GM23338 (cell line): ENCODE measurements around the gene S100A7A. TPM values are rescaled to one million over a fixed set of nuclear protein-coding genes. Genes with fewer than 3 reads are reported as not detected.

Experiments used
- ATAC-seq: fragments of 200-7000 bp; cut with Tn5 transposase; 3 replicates; pipeline ENCODE4 v1.9.1; 2020
- DNase-seq: peaks from one replicate; pipeline ENCODE4 v3.0.0-alpha.2; 2015; ENCODE audit warnings: low spot score
- H2AFZ ChIP-seq: fragments of 200-600 bp; sonication (generic); 2 replicates; pipeline ENCODE4 v1.8.0; 2016; ENCODE audit warnings: antibody characterized with exemption, mild to moderate bottlenecking, moderate library complexity
- H3F3A ChIP-seq: fragments of 200-600 bp; sonication (generic); replicated peaks from 2 replicates; pipeline ENCODE4 v1.8.0; 2017; ENCODE audit warnings: antibody characterized with exemption, mixed run types, low read depth
- H3K27ac ChIP-seq: fragments of 200-600 bp; sonication (generic); 2 replicates; pipeline ENCODE4 v1.6.1; 2016; ENCODE audit warnings: low read depth
- H3K27me3 ChIP-seq: fragments of 200-600 bp; sonication (generic); 2 replicates; pipeline ENCODE4 v1.8.0; 2016; ENCODE audit warnings: mild to moderate bottlenecking, mixed run types, moderate library complexity; ENCODE audit not compliant: insufficient read depth
- H3K36me3 ChIP-seq: fragments of 200-600 bp; sonication (generic); 2 replicates; pipeline ENCODE4 v1.8.0; 2016; ENCODE audit warnings: mild to moderate bottlenecking; ENCODE audit not compliant: insufficient read depth
- H3K4me1 ChIP-seq: fragments of 200-600 bp; sonication (generic); 2 replicates; pipeline ENCODE4 v1.8.0; 2016; ENCODE audit warnings: mild to moderate bottlenecking, moderate library complexity; ENCODE audit not compliant: insufficient read depth
- H3K4me2 ChIP-seq: fragments of 200-600 bp; sonication (generic); 2 replicates; pipeline ENCODE4 v1.7.1; 2017; ENCODE audit warnings: mixed run types
- H3K4me3 ChIP-seq: fragments of 200-600 bp; sonication (generic); 2 replicates; pipeline ENCODE4 v1.6.1; 2016; ENCODE audit warnings: mixed run types
- H3K79me2 ChIP-seq: fragments of 200-600 bp; sonication (generic); replicated peaks from 2 replicates; pipeline ENCODE4 v1.8.0; 2017; ENCODE audit warnings: mild to moderate bottlenecking; ENCODE audit not compliant: insufficient read depth
- H3K9me2 ChIP-seq: fragments of 200-600 bp; sonication (generic); 2 replicates; pipeline ENCODE4 v1.8.0; 2017; ENCODE audit not compliant: insufficient read depth
- H4K20me1 ChIP-seq: fragments of 200-600 bp; sonication (generic); replicated peaks from 2 replicates; pipeline ENCODE4 v1.8.0; 2017; ENCODE audit warnings: mild to moderate bottlenecking; ENCODE audit not compliant: insufficient read depth
- H3K27ac Mint-ChIP-seq: 2 replicates; pipeline ENCODE4 v1.8.0; 2020; ENCODE audit warnings: inconsistent platforms, mild to moderate bottlenecking, moderate library complexity, mixed read lengths
- H3K27me3 Mint-ChIP-seq: 3 replicates; pipeline ENCODE4 v1.8.0; 2022; ENCODE audit warnings: low read depth, mild to moderate bottlenecking, moderate library complexity, mixed read lengths, inconsistent platforms; ENCODE audit not compliant: insufficient read depth, poor library complexity
- H3K36me3 Mint-ChIP-seq: 3 replicates; pipeline ENCODE4 v1.8.0; 2021; ENCODE audit warnings: low read depth, mild to moderate bottlenecking, inconsistent platforms, moderate library complexity, mixed read lengths
- H3K4me1 Mint-ChIP-seq: 3 replicates; pipeline ENCODE4 v1.8.0; 2020; ENCODE audit warnings: mild to moderate bottlenecking, inconsistent platforms, mixed read lengths
- H3K4me3 Mint-ChIP-seq: 3 replicates; pipeline ENCODE4 v1.8.0; 2021; ENCODE audit warnings: moderate library complexity, mild to moderate bottlenecking, inconsistent platforms, mixed read lengths
- H3K9me3 Mint-ChIP-seq: 3 replicates; pipeline ENCODE4 v1.8.0; 2020; ENCODE audit warnings: moderate library complexity, mild to moderate bottlenecking, inconsistent platforms, mixed read lengths
- CREB1 ChIP-seq: fragments of 250-450 bp; sonication (Bioruptor Pico); IDR thresholded peaks from 2 replicates; pipeline ENCODE4 v1.5.0; 2020; ENCODE audit warnings: low read depth, mild to moderate bottlenecking, moderate library complexity
- ETS1 ChIP-seq: IDR thresholded peaks from 2 replicates; pipeline ENCODE4 v1.6.1; 2016; ENCODE audit warnings: antibody characterized with exemption
- EZH2 ChIP-seq: fragments of 200-600 bp; sonication (generic); IDR thresholded peaks from one replicate; pipeline ENCODE4 v1.8.0; 2017; ENCODE audit warnings: antibody characterized with exemption, mild to moderate bottlenecking, low read depth; ENCODE audit not compliant: unreplicated experiment
- JUNB ChIP-seq: IDR thresholded peaks from one replicate; pipeline ENCODE4 v1.6.1; 2016; ENCODE audit warnings: antibody characterized with exemption; ENCODE audit not compliant: unreplicated experiment
- NANOG ChIP-seq: IDR thresholded peaks from 2 replicates; pipeline ENCODE4 v1.6.1; 2016; ENCODE audit warnings: antibody characterized with exemption, borderline replicate concordance
- POLR2AphosphoS5 ChIP-seq: IDR thresholded peaks from 2 replicates; pipeline ENCODE4 v1.6.1; 2016; ENCODE audit warnings: antibody characterized with exemption, low read depth
- REST ChIP-seq: IDR thresholded peaks from one replicate; pipeline ENCODE4 v1.6.1; 2018; ENCODE audit warnings: antibody characterized with exemption; ENCODE audit not compliant: unreplicated experiment
- STAT1 ChIP-seq: IDR thresholded peaks from one replicate; pipeline ENCODE4 v1.6.1; 2016; ENCODE audit warnings: antibody characterized with exemption; ENCODE audit not compliant: unreplicated experiment
- ZNF114 ChIP-seq: fragments of 250-450 bp; sonication (Bioruptor Pico); IDR thresholded peaks from 2 replicates; pipeline ENCODE4 v1.5.0; 2020; ENCODE audit warnings: mild to moderate bottlenecking, moderate library complexity
- ZNF331 ChIP-seq: fragments of 250-450 bp; sonication (Bioruptor Pico); IDR thresholded peaks from 2 replicates; pipeline ENCODE4 v1.5.0; 2020; ENCODE audit warnings: low read depth, mild to moderate bottlenecking, moderate library complexity
- ZNF462 ChIP-seq: fragments of 250-450 bp; sonication (Bioruptor Pico); IDR thresholded peaks from 2 replicates; pipeline ENCODE4 v1.5.0; 2020; ENCODE audit warnings: mild to moderate bottlenecking, moderate library complexity
- polyA plus RNA-seq: library from polyadenylated mRNA; unstranded; fragments of >200 nt; fragmentation: Nextera tagmentation; extraction: Ambion mirVana; gene quantifications from 2 replicates; pipeline ENCODE4 v1.2.1, GENCODE V29; 2016
- total RNA-seq: library from RNA; depleted of rRNA; stranded (reverse); fragments of >200 nt; shearing (Covaris generic); gene quantifications from 2 replicates; pipeline ENCODE4 v1.2.3, GENCODE V29; 2014

S100A7A gene
- total and polyA plus RNA-seq, 2 experiments from 2014 or later, result not detected

GRCh38 chr1:153390938-153391710 is 25.2 kb upstream of the S100A7A start, which contains the start of gene S100A8:
TSS of gene S100A8 (minus strand) at chr1:153391073. CDS start at chr1:153390535, 538 bp downstream.
- Histone ChIP-seq H3F3A (no peaks in the 10 kb centered on the region), H3K27ac (no peak within 1 kb of the TSS), H2AFZ (no peak within 1 kb of the TSS), H3K27me3 (no peaks in the 10 kb centered on the region), H3K36me3 (no peaks in the 10 kb centered on the region), H3K79me2 (no peaks in the 10 kb centered on the region), H4K20me1 (no peaks in the 10 kb centered on the region), H3K4me1 (no peaks in the 10 kb centered on the region), H3K9me2 (0 out of 2 replicates have a peak, but pooled peaks cover 3% of the 10 kb centered on the region), H3K4me3 (no peak within 1 kb of the TSS), H3K4me2 (no peak within 1 kb of the TSS)
- no peaks in the 10 kb centered on the region for H3K36me3 Mint-ChIP-seq
- no peak for TF ChIP-seq STAT1
- TF ChIP-seq ZNF331, result no peak
- no peak for TF ChIP-seq ZNF114 (CRISPR knock-in tag)
- no peak for TF ChIP-seq ETS1
- TF ChIP-seq EZH2, result no peak
- no peak for TF ChIP-seq JUNB
- no peak for DNase-seq
- ATAC-seq, result no peak
- no peak within 1 kb of the TSS for H3K4me3 Mint-ChIP-seq
- peaks cover 2% of the 10 kb centered on the region; the same call in 1 of the 3 replicates for H3K4me1 Mint-ChIP-seq
- H3K9me3 Mint-ChIP-seq, result no peaks in the 10 kb centered on the region
- peaks cover 2% of the 10 kb centered on the region for H3K27me3 Mint-ChIP-seq
- no peak within 1 kb of the TSS for H3K27ac Mint-ChIP-seq

- H3K9me3 Mint-ChIP-seq, result no peaks in the 10 kb centered on the region
- TF ChIP-seq CREB1 (no peak), NANOG (no peak), ZNF462 (CRISPR knock-in tag) (no peak), STAT1 (no peak), POLR2AphosphoS5 (no peak), EZH2 (no peak), REST (no peak)
These were observed 24.1 kb upstream of the S100A7A start for GRCh38 chr1:153392258-153392657.

More at GRCh38 chr1:153392258-153392657, 24.1 kb upstream of the S100A7A start:
- H3K36me3 ChIP-seq, result no peaks in the 10 kb centered on the region
- no peak overlapping the region for H3K4me2 ChIP-seq
- H3K4me3 Mint-ChIP-seq, result no peak overlapping the region
- no peaks in the 10 kb centered on the region for H4K20me1 ChIP-seq
- H3K4me3 ChIP-seq, result no peak overlapping the region
- no peak overlapping the region for H3K27ac ChIP-seq
- no peak for ATAC-seq
- no peak overlapping the region for H3K27ac Mint-ChIP-seq
- peaks cover 2% of the 10 kb centered on the region for H3K27me3 Mint-ChIP-seq
- H3K36me3 Mint-ChIP-seq, result no peaks in the 10 kb centered on the region
- H3K4me1 Mint-ChIP-seq, result peaks cover 2% of the 10 kb centered on the region; the same call in 1 of the 3 replicates
- no peaks in the 10 kb centered on the region for H3K27me3 ChIP-seq
- no peak overlapping the region for H2AFZ ChIP-seq
- H3K4me1 ChIP-seq, result no peaks in the 10 kb centered on the region
- no peak for DNase-seq
- no peaks in the 10 kb centered on the region for H3K79me2 ChIP-seq
- no peaks in the 10 kb centered on the region for H3F3A ChIP-seq
- H3K9me2 ChIP-seq, result no peaks in the 10 kb centered on the region
